A673 (cell line): ENCODE measurements around the gene GAB2. TPM values are rescaled to one million over a fixed set of nuclear protein-coding genes. Genes with fewer than 3 reads are reported as not detected.

Source experiments
- Bru-seq: library from RNA; stranded (reverse); fragments of 400-500 nt; gene quantifications from one replicate; lab custom pipeline; 2021; lab: Mats Ljungman, UMichigan
- BruChase-seq, 2 experiments: library from RNA; stranded (reverse); fragments of 400-500 nt; gene quantifications; one replicate each; lab custom pipeline; 2021; lab: Mats Ljungman, UMichigan
- BruUV-seq: library from RNA; stranded (reverse); fragments of 400-500 nt; replicated peaks from 2 replicates; lab custom pipeline; 2021; lab: Mats Ljungman, UMichigan
- CTCF ChIA-PET: fragments of 300-600 bp; sonication (Branson Sonifier 250); formaldehyde crosslinking; loops from one replicate; lab custom pipeline; 2022; ENCODE audit warnings: antibody characterized with exemption; lab: Charles Lee
- POLR2A ChIA-PET: fragments of 300-600 bp; sonication (Branson Sonifier 250); formaldehyde crosslinking; loops from one replicate; lab custom pipeline; 2022; ENCODE audit warnings: antibody characterized with exemption; ENCODE audit not compliant: low non-redundant PET; lab: Charles Lee
- DNase-seq: peaks from one replicate; pipeline ENCODE4 v3.0.0-alpha.2; 2015; ENCODE audit warnings: low spot score
- H3K27ac ChIP-seq: fragments of 200-600 bp; sonication (generic); 2 replicates; pipeline ENCODE4 v1.5.1; 2016; ENCODE audit warnings: mixed run types, low read depth, mild to moderate bottlenecking, mixed read lengths, antibody characterized with exemption, low read length; ENCODE audit not compliant: poor library complexity, severe bottlenecking
- H3K27me3 ChIP-seq: fragments of 200-600 bp; sonication (generic); replicated peaks from 2 replicates; pipeline ENCODE4 v1.6.1; 2017; ENCODE audit warnings: mixed run types, low read depth, mild to moderate bottlenecking, mixed read lengths, antibody characterized with exemption, low read length; ENCODE audit not compliant: insufficient read depth, poor library complexity
- H3K36me3 ChIP-seq: fragments of 200-600 bp; sonication (generic); 2 replicates; pipeline ENCODE4 v1.6.1; 2016; ENCODE audit warnings: mixed run types, mild to moderate bottlenecking, mixed read lengths, antibody characterized with exemption, low read length; ENCODE audit not compliant: insufficient read depth, poor library complexity, severe bottlenecking
- H3K4me1 ChIP-seq: fragments of 200-600 bp; sonication (generic); 2 replicates; pipeline ENCODE4 v1.6.1; 2017; ENCODE audit warnings: mixed run types, mild to moderate bottlenecking, mixed read lengths, antibody characterized with exemption, low read length; ENCODE audit not compliant: insufficient read depth, poor library complexity, severe bottlenecking
- H3K4me3 ChIP-seq: fragments of 200-600 bp; sonication (generic); 2 replicates; pipeline ENCODE4 v1.5.1; 2016; ENCODE audit warnings: low read depth, mixed run types, mild to moderate bottlenecking, mixed read lengths, low read length; ENCODE audit not compliant: poor library complexity, severe bottlenecking
- H3K9me3 ChIP-seq: fragments of 200-600 bp; sonication (generic); 2 replicates; pipeline ENCODE4 v1.6.1; 2016; ENCODE audit warnings: mixed run types, low read depth, mild to moderate bottlenecking, mixed read lengths, antibody characterized with exemption, low read length; ENCODE audit not compliant: poor library complexity, severe bottlenecking
- EZH2 ChIP-seq: fragments of 200-600 bp; sonication (generic); IDR thresholded peaks from 2 replicates; pipeline ENCODE4 v1.6.1; 2017; ENCODE audit warnings: borderline replicate concordance, low read depth, mild to moderate bottlenecking, mixed read lengths, antibody characterized with exemption, low read length; ENCODE audit not compliant: poor library complexity, severe bottlenecking
- intact Hi-C: fragments of 100-400 bp; cut with micrococcal nuclease; formaldehyde crosslinking; loops from one replicate; pipeline ENCODE4 v1.10.0; 2022; ENCODE audit not compliant: unreplicated experiment
- long read RNA-seq: library from polyadenylated mRNA; stranded (forward); transcript quantifications from one replicate; pipeline ENCODE4 v2.0.0, GENCODE V29; 2022
- total RNA-seq: library from RNA; stranded (reverse); gene quantifications from 2 replicates; pipeline ENCODE4 v1.2.3, GENCODE V29; 2021
- TF ChIP-seq, protein P1 (sequence below): fragments of 300-800, 200-600 bp; sonication (generic); conservative IDR thresholded peaks from 2 replicates; pipeline ENCODE4 v1.5.1; 2017; ENCODE audit warnings: low read depth, mild to moderate bottlenecking, antibody characterized with exemption, low read length, moderate library complexity, mixed read lengths

GAB2 gene, protein sequence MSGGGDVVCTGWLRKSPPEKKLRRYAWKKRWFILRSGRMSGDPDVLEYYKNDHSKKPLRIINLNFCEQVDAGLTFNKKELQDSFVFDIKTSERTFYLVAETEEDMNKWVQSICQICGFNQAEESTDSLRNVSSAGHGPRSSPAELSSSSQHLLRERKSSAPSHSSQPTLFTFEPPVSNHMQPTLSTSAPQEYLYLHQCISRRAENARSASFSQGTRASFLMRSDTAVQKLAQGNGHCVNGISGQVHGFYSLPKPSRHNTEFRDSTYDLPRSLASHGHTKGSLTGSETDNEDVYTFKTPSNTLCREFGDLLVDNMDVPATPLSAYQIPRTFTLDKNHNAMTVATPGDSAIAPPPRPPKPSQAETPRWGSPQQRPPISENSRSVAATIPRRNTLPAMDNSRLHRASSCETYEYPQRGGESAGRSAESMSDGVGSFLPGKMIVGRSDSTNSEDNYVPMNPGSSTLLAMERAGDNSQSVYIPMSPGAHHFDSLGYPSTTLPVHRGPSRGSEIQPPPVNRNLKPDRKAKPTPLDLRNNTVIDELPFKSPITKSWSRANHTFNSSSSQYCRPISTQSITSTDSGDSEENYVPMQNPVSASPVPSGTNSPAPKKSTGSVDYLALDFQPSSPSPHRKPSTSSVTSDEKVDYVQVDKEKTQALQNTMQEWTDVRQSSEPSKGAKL
- 21.5 and 29.9 TPM in 2 replicates for total RNA-seq
- Bru-seq, nascent RNA: percentile 77 among the genes with signal in this experiment
- percentile 71 among the genes with signal in this experiment for BruChase-seq, experiment 1, labeled RNA remaining after a 2-hour chase
- percentile 67 among the genes with signal in this experiment for BruChase-seq, experiment 2, labeled RNA remaining after a 6-hour chase
- long read RNA-seq, partial matches to known transcripts: 0 of 7 reads
- long read RNA-seq, other reads (novel, unspliced or antisense): 7 of 7 reads

DNA sequence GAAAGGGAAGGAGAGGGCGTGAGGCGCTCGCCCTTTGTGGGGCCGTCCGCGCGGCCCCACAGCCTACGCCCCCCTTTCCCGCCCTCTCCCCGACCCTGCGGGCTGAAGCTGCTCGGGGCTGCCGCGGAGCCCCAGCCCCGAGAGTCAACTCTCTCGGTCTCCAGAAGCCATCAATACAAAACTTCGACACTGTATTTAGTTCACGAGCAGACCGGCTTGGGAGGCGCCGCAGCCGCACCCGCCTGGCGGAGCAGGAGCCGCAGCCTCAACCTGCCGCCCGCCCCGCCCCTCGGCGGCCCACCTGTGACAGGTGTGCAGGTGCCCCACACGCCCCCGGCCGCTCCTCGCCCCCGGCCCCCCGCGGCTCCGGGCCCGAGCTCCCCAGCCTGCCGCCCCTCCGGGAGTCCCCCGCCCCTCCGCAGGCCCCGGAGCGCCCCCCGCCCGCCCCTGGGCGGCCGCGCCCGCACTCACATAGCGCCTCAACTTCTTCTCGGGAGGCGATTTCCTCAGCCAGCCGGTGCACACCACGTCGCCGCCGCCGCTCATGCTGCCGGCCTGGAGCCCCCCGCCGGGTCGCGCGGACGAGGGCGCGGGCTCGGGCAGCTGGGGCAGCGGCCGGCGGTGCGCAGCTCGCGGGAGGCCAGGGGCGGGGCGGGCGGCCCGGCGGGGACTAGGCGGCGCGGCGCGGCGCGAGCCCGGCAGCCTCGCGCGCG, at the start of gene GAB2:
Gene GAB2, minus strand, starts transcription at position 646 of the 713 bp plus-strand sequence. Its CDS starts 100 bp downstream, at position 546.
- TF ChIP-seq, protein P1, sequence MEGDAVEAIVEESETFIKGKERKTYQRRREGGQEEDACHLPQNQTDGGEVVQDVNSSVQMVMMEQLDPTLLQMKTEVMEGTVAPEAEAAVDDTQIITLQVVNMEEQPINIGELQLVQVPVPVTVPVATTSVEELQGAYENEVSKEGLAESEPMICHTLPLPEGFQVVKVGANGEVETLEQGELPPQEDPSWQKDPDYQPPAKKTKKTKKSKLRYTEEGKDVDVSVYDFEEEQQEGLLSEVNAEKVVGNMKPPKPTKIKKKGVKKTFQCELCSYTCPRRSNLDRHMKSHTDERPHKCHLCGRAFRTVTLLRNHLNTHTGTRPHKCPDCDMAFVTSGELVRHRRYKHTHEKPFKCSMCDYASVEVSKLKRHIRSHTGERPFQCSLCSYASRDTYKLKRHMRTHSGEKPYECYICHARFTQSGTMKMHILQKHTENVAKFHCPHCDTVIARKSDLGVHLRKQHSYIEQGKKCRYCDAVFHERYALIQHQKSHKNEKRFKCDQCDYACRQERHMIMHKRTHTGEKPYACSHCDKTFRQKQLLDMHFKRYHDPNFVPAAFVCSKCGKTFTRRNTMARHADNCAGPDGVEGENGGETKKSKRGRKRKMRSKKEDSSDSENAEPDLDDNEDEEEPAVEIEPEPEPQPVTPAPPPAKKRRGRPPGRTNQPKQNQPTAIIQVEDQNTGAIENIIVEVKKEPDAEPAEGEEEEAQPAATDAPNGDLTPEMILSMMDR: no peak
- no peak for TF ChIP-seq EZH2
- peak within 1 kb of the TSS; percentile 75 for H3K4me3 ChIP-seq
- CTCF ChIA-PET: interaction anchor here (0.6 to 1.8 kb wide), 5 partner anchors 42 to 298 kb away, joined by 3 to 9 read pairs (median 5); partner anchors contain the start of gene KCTD21
- no TSS peak for BruUV-seq
- intact Hi-C loops: loop anchor here (1.0 to 10.0 kb wide), 2 partner anchors 63 to 147 kb away; no protein-coding TSS in a partner anchor
- H3K4me1 ChIP-seq: peaks cover 52% of the 10 kb centered on the region
- peak within 1 kb of the TSS; percentile 74 for H3K27ac ChIP-seq
- POLR2A ChIA-PET: no interaction called here
- no peak for DNase-seq
- no peaks in the 10 kb centered on the region for H3K27me3 ChIP-seq
- no peaks in the 10 kb centered on the region for H3K9me3 ChIP-seq
- no peaks in the 10 kb centered on the region for H3K36me3 ChIP-seq

DNA sequence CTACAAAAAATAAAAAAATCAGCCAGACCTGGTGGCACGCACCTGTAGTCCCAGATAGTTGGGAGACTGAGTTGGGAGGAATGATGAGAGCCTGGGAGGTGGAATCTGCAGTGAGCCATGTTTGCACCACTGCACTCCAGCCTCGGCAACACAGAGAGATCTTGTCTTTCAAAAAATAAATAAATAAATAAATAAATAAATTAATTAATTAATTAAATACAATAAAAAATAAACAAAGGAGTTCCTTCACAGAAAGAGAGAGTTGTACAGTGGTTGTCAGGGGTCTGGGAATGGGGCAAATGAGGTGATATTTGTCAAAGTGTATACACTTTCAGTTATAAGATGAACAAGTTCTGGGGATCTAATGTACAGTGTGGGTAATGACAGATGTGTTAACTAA, 49.8 kb upstream of the GAB2 start:
- CTCF ChIA-PET: no interaction called here
- Histone ChIP-seq H3K9me3 (no peaks in the 10 kb centered on the region), H3K4me3 (no peak overlapping the region), H3K36me3 (peaks cover 7% of the 10 kb centered on the region), H3K27me3 (no peaks in the 10 kb centered on the region), H3K4me1 (peaks cover 14% of the 10 kb centered on the region), H3K27ac (no peak overlapping the region)
- no TSS peak for BruUV-seq
- DNase-seq: no peak
- TF ChIP-seq, protein P1: no peak
- no peak for TF ChIP-seq EZH2
- POLR2A ChIA-PET: no interaction called here
- intact Hi-C loops: no loop called here
